MM.1S (cell line): ENCODE data around the gene MBTD1.

Experiments used
- DNase-seq: peaks from one replicate; pipeline ENCODE4 v3.0.0-alpha.2; 2015
- H2AFZ ChIP-seq: fragments of 300-600 bp; sonication (generic); 2 replicates; pipeline ENCODE4 v1.6.0; 2016; ENCODE audit warnings: antibody characterized with exemption, low read length
- H3F3A ChIP-seq: fragments of 300-600 bp; sonication (generic); 2 replicates; pipeline ENCODE4 v1.6.1; 2016; ENCODE audit warnings: mild to moderate bottlenecking, antibody characterized with exemption, low read length, moderate library complexity, mixed read lengths; ENCODE audit not compliant: insufficient read depth
- H3K27ac ChIP-seq: fragments of 300-600 bp; sonication (generic); 2 replicates; pipeline ENCODE4 v1.5.1; 2016; ENCODE audit warnings: mild to moderate bottlenecking, low read length
- H3K27me3 ChIP-seq: fragments of 300-600 bp; sonication (generic); replicated peaks from 2 replicates; pipeline ENCODE4 v1.6.0; 2016; ENCODE audit warnings: low read length; ENCODE audit not compliant: insufficient read depth
- H3K36me3 ChIP-seq: fragments of 300-600 bp; sonication (generic); replicated peaks from 2 replicates; pipeline ENCODE4 v1.6.1; 2016; ENCODE audit warnings: mild to moderate bottlenecking, low read length, mixed read lengths; ENCODE audit not compliant: insufficient read depth
- H3K4me1 ChIP-seq: fragments of 300-600 bp; sonication (generic); 2 replicates; pipeline ENCODE4 v1.6.1; 2016; ENCODE audit warnings: low read length, mixed read lengths
- H3K4me2 ChIP-seq: fragments of 300-600 bp; sonication (generic); 2 replicates; pipeline ENCODE4 v1.6.0; 2016; ENCODE audit warnings: low read depth, low read length
- H3K4me3 ChIP-seq: fragments of 300-600 bp; sonication (generic); 2 replicates; pipeline ENCODE4 v1.5.1; 2016; ENCODE audit warnings: low read length, mixed read lengths
- H3K79me2 ChIP-seq: fragments of 300-600 bp; sonication (generic); 2 replicates; pipeline ENCODE4 v1.6.1; 2016; ENCODE audit warnings: mixed run types, low read length, mixed read lengths
- H3K9ac ChIP-seq: fragments of 300-600 bp; sonication (generic); 2 replicates; pipeline ENCODE4 v1.6.1; 2016; ENCODE audit warnings: low read length, mixed read lengths
- H3K9me2 ChIP-seq: fragments of 300-600 bp; sonication (generic); replicated peaks from 2 replicates; pipeline ENCODE4 v1.6.1; 2016; ENCODE audit warnings: mild to moderate bottlenecking, low read length, mixed read lengths; ENCODE audit not compliant: insufficient read depth
- H3K9me3 ChIP-seq: fragments of 300-600 bp; sonication (generic); replicated peaks from 2 replicates; pipeline ENCODE4 v1.6.1; 2016; ENCODE audit warnings: mild to moderate bottlenecking, low read length, mixed read lengths; ENCODE audit not compliant: insufficient read depth
- H4K20me1 ChIP-seq: fragments of 300-600 bp; sonication (generic); 2 replicates; pipeline ENCODE4 v1.6.1; 2016; ENCODE audit warnings: mild to moderate bottlenecking, low read length, moderate library complexity, mixed read lengths; ENCODE audit not compliant: insufficient read depth
- CTCF ChIP-seq: fragments of 300-600 bp; sonication (generic); IDR thresholded peaks from 2 replicates; pipeline ENCODE4 v1.5.1; 2016; ENCODE audit warnings: antibody characterized with exemption, low read length, mixed read lengths
- EZH2 ChIP-seq: fragments of 300-600 bp; sonication (generic); optimal IDR thresholded peaks from 2 replicates; pipeline ENCODE3; 2017; ENCODE audit warnings: low read depth, mild to moderate bottlenecking, antibody characterized with exemption, low read length, mixed read lengths
- EZH2phosphoT487 ChIP-seq: fragments of 300-600 bp; sonication (generic); IDR thresholded peaks from 2 replicates; pipeline ENCODE4 v1.6.1; 2018; ENCODE audit warnings: antibody characterized with exemption, low read length

Gene MBTD1

GRCh38 chr17:51251010-51251409, 8.8 kb downstream of the MBTD1 start:
- TF ChIP-seq CTCF (no peak), EZH2 (no peak), EZH2phosphoT487 (no peak)
- DNase-seq, result no peak
- Histone ChIP-seq H3K27me3 (no peaks in the 10 kb centered on the region), H3K27ac (no peak overlapping the region), H3K4me3 (no peak overlapping the region), H3K36me3 (peaks cover 5% of the 10 kb centered on the region; the same call in 1 of the 2 replicates), H3K4me1 (no peaks in the 10 kb centered on the region), H3K4me2 (no peak overlapping the region), H3K9me3 (no peaks in the 10 kb centered on the region), H3F3A (no peaks in the 10 kb centered on the region), H4K20me1 (no peaks in the 10 kb centered on the region), H3K9me2 (no peaks in the 10 kb centered on the region), H3K9ac (no peak overlapping the region), H2AFZ (no peak overlapping the region), H3K79me2 (peaks cover 36% of the 10 kb centered on the region)

- H3K36me3 ChIP-seq, result peaks cover 5% of the 10 kb centered on the region; the same call in 1 of the 2 replicates
Observed at GRCh38 chr17:51250314-51250840, 9.5 kb downstream of the MBTD1 start.

GRCh38 chr17:51245535-51245934, 14.3 kb downstream of the MBTD1 start:
- H3K79me2 ChIP-seq, result no peaks in the 10 kb centered on the region
- no peak overlapping the region for H3K27ac ChIP-seq
- H4K20me1 ChIP-seq, result no peaks in the 10 kb centered on the region
- no peaks in the 10 kb centered on the region for H3K27me3 ChIP-seq
- TF ChIP-seq EZH2phosphoT487 (no peak), CTCF (no peak)
- H2AFZ ChIP-seq, result no peak overlapping the region
- no peaks in the 10 kb centered on the region for H3K4me1 ChIP-seq
- DNase-seq, result no peak
- H3K36me3 ChIP-seq, result no peaks in the 10 kb centered on the region
- H3K9me2 ChIP-seq, result no peaks in the 10 kb centered on the region
- H3K4me2 ChIP-seq, result no peak overlapping the region
- H3F3A ChIP-seq, result no peaks in the 10 kb centered on the region
- no peak overlapping the region for H3K4me3 ChIP-seq
- H3K9ac ChIP-seq, result no peak overlapping the region
- no peaks in the 10 kb centered on the region for H3K9me3 ChIP-seq

More at GRCh38 chr17:51250314-51250840, 9.5 kb downstream of the MBTD1 start:
- H3K27ac ChIP-seq, result no peak overlapping the region
- no peak overlapping the region for H3K4me2 ChIP-seq
- H4K20me1 ChIP-seq, result no peaks in the 10 kb centered on the region
- H3K27me3 ChIP-seq, result no peaks in the 10 kb centered on the region
- H3K9me3 ChIP-seq, result no peaks in the 10 kb centered on the region
- H3K79me2 ChIP-seq, result peaks cover 30% of the 10 kb centered on the region
- TF ChIP-seq EZH2 (no peak), EZH2phosphoT487 (no peak), CTCF (no peak)
- no peak overlapping the region for H3K4me3 ChIP-seq
- H3K4me1 ChIP-seq, result no peaks in the 10 kb centered on the region
- no peak overlapping the region for H2AFZ ChIP-seq
- no peaks in the 10 kb centered on the region for H3F3A ChIP-seq
- no peak overlapping the region for H3K9ac ChIP-seq
- no peaks in the 10 kb centered on the region for H3K9me2 ChIP-seq
- no peak for DNase-seq
